Fibroblast of mammary gland (primary cell): ENCODE measurements around the gene PLPP6.
A peak's percentile ranks its signal among the peaks of the same experiment; 100 is the strongest.

ENCODE experiments used
- DNase-seq: peaks from one replicate; pipeline ENCODE4 v3.0.0-alpha.2; 2010; ENCODE audit warnings: low read depth
- H3K4me3 ChIP-seq: 2 replicates; pipeline ENCODE4 v1.5.1; 2011; ENCODE audit warnings: low read depth, mild to moderate bottlenecking, low read length, moderate library complexity; ENCODE audit not compliant: control insufficient read depth
- CTCF ChIP-seq: conservative IDR thresholded peaks from 2 replicates; pipeline ENCODE4 v1.5.1; 2011; ENCODE audit warnings: low read depth, low read length, inconsistent platforms; ENCODE audit not compliant: control insufficient read depth, insufficient read depth

The PLPP6 gene

GRCh38 chr9:4667681-4668080 is 5.6 kb downstream of the PLPP6 start:
- no peak for DNase-seq
- H3K4me3 ChIP-seq = no peak overlapping the region
- no peak for TF ChIP-seq CTCF

GRCh38 chr9:4668604-4669003 is 6.5 kb downstream of the PLPP6 start:
- no peak for DNase-seq
- no peak overlapping the region for H3K4me3 ChIP-seq
- no peak for TF ChIP-seq CTCF

- no peak for TF ChIP-seq CTCF
- no peak overlapping the region for H3K4me3 ChIP-seq
- no peak for DNase-seq
Observed at GRCh38 chr9:4669890-4670289, 7.8 kb downstream of the PLPP6 start.

GRCh38 chr9:4670591-4670990 is 8.5 kb downstream of the PLPP6 start:
- DNase-seq = no peak
- no peak for TF ChIP-seq CTCF
- H3K4me3 ChIP-seq = no peak overlapping the region

GRCh38 chr9:4671737-4672136 is 9.6 kb downstream of the PLPP6 start:
- TF ChIP-seq CTCF = no peak
- DNase-seq = no peak
- no peak overlapping the region for H3K4me3 ChIP-seq

- peak; percentile 12 for TF ChIP-seq CTCF
- H3K4me3 ChIP-seq = no peak overlapping the region
- peak; percentile 96 for DNase-seq
Observed at GRCh38 chr9:4674783-4675182, 12.7 kb downstream of the PLPP6 start.

GRCh38 chr9:4677392-4677791 is 15.3 kb downstream of the PLPP6 start:
- TF ChIP-seq CTCF = no peak
- no peak for DNase-seq
- no peak overlapping the region for H3K4me3 ChIP-seq
